HUES48 (cell line): ENCODE data around the gene LOXL4.

Source experiments
- H3K27ac ChIP-seq: one replicate; pipeline ENCODE4 v1.7.0; 2013; ENCODE audit warnings: low read depth, low read length, inconsistent platforms
- H3K27me3 ChIP-seq: 2 replicates; pipeline ENCODE4 v1.6.1; 2013; ENCODE audit warnings: mild to moderate bottlenecking, low read length; ENCODE audit not compliant: control insufficient read depth, insufficient read depth
- H3K36me3 ChIP-seq: 2 replicates; pipeline ENCODE4 v1.6.1; 2013; ENCODE audit warnings: low read length; ENCODE audit not compliant: control insufficient read depth, insufficient read depth
- H3K4me1 ChIP-seq: 2 replicates; pipeline ENCODE4 v1.6.1; 2013; ENCODE audit warnings: mild to moderate bottlenecking, low read length; ENCODE audit not compliant: control insufficient read depth, insufficient read depth
- H3K4me3 ChIP-seq: 2 replicates; pipeline ENCODE4 v1.5.1; 2013; ENCODE audit warnings: mild to moderate bottlenecking, low read depth, low read length
- H3K9ac ChIP-seq: 2 replicates; pipeline ENCODE4 v1.6.1; 2013; ENCODE audit warnings: mild to moderate bottlenecking, low read depth, low read length, moderate library complexity
- H3K9me3 ChIP-seq: 2 replicates; pipeline ENCODE4 v1.6.1; 2013; ENCODE audit warnings: low read length; ENCODE audit not compliant: control insufficient read depth, insufficient read depth

Gene LOXL4

DNA sequence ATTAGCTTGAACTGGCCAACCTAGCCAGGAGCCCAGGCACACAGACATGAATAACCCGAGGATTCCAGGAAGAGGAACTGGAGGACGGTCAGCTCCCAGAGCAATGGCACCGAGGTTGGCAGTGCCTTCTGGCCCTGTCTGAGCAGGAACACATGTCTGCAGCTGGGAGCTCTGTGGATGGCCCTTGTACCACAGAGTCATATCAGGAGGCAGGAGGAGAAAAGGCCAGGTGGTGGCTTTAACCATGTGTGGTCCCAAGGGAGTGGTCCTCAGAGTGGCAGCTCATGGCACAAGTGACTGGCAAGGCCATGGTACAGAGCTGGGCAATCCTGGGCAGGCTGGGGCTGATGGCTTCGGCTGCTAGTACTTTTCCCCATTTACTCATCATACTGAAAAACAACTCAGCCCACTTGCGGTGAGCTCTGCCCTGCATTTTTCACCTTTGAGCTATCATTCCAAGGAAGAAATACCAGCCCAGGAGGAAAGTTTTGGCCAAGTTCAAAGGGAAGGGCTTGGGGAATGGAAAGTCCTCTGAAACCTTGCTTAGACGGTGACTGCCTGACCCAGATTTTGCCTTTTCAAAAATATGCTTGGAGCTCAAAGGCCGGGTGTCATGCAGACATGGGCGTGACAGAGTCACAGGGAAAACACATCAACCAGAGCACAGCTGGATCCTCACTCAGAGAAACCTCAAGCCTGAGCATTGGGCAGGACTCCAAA lies 25.7 kb upstream of the LOXL4 start:
- no peak overlapping the region for H3K27ac ChIP-seq
- H3K9me3 ChIP-seq, result no peaks in the 10 kb centered on the region
- no peaks in the 10 kb centered on the region for H3K36me3 ChIP-seq
- no peak overlapping the region for H3K4me3 ChIP-seq
- peaks cover 13% of the 10 kb centered on the region for H3K4me1 ChIP-seq
- no peak overlapping the region for H3K9ac ChIP-seq
- H3K27me3 ChIP-seq, result no peaks in the 10 kb centered on the region

DNA sequence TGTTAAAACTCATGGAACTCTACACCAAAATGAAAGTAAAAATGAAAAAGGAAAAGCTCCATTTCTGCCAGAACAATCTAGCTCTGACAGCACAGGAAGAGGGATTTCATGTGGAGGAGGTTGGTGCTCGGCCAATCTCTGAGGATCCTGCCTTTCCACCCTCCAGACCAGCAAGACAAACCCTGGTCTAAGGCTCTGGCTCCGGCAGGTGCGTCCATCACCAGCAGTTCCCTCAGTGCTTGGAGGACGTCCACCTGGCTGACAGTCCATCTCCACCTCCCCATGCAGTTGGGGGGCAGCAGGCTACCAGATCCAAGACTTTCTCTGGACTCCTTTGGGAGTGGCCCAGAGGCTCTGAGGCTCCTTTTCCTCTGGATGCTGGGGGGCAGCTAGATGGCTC lies 25.0 kb upstream of the LOXL4 start:
- no peaks in the 10 kb centered on the region for H3K9me3 ChIP-seq
- no peaks in the 10 kb centered on the region for H3K36me3 ChIP-seq
- no peaks in the 10 kb centered on the region for H3K27me3 ChIP-seq
- H3K4me3 ChIP-seq, result no peak overlapping the region
- H3K4me1 ChIP-seq, result peaks cover 13% of the 10 kb centered on the region
- no peak overlapping the region for H3K9ac ChIP-seq
- H3K27ac ChIP-seq, result no peak overlapping the region

DNA sequence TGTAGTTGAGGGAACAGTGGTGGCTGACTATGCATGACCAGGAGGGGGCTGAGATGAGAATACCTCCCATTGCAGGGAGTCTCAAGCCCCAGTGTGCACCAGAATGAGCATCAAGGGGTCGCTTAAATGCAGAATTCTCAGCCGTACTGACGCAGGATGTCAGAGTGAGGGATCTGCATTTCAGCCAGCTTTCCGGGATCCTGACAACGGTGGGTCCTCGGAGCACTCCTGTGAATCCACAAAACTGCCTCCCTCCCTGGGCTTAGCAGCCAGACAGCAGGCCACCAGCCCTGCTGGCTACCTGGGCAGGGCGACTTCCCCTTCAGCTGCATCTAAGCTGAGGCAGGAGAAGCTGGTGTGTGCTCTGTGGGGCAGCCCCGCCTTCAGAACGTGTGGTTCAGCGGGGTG lies 21.8 kb upstream of the LOXL4 start:
- H3K27ac ChIP-seq, result no peak overlapping the region
- no peaks in the 10 kb centered on the region for H3K36me3 ChIP-seq
- H3K4me3 ChIP-seq, result no peak overlapping the region
- H3K9ac ChIP-seq, result no peak overlapping the region
- H3K9me3 ChIP-seq, result no peaks in the 10 kb centered on the region
- H3K4me1 ChIP-seq, result peaks cover 4% of the 10 kb centered on the region; the same call in 1 of the 2 replicates
- no peaks in the 10 kb centered on the region for H3K27me3 ChIP-seq

DNA sequence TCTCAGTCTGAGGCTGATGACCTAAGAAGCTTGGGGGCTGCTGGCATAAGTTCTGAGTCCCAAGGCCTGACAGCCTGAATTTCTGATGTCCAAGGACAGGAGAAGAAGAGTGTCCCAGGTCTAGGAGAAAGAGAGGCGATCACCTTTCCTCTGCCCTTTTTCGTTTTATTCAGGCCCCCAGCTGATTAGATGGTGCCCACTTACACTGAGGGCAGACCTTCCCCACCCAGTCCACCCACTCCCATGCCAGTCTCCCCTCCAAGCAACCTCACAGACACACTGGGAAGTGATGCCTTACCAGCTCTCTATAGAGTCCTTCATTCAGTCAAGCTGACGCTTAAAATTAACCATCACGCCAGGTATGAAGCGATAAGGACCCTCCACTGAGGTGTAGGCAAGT lies 19.3 kb upstream of the LOXL4 start:
- H3K27me3 ChIP-seq, result no peaks in the 10 kb centered on the region
- H3K36me3 ChIP-seq, result no peaks in the 10 kb centered on the region
- peaks cover 4% of the 10 kb centered on the region; the same call in 1 of the 2 replicates for H3K4me1 ChIP-seq
- H3K4me3 ChIP-seq, result no peak overlapping the region
- no peaks in the 10 kb centered on the region for H3K9me3 ChIP-seq
- H3K9ac ChIP-seq, result no peak overlapping the region
- H3K27ac ChIP-seq, result no peak overlapping the region

DNA sequence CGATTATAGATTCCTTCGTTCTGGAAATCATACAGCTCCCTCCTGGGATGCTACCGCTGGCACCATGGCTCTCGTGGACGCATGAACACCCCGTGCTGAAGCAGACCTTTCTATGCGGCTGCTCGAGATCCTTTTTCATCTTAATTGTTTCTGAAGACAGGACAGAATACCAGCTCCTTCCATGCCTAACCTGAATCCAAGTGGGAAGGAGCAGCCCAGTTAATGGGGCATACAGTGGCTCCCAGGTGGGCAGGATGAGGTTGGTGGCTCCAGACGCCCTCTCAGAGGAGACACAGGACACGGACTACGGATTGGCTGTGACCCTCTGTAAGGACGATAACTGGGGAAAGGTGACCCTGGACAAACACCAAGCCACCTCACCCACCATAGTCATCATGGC lies 18.4 kb upstream of the LOXL4 start:
- Histone ChIP-seq H3K4me3 (no peak overlapping the region), H3K9ac (no peak overlapping the region)

DNA sequence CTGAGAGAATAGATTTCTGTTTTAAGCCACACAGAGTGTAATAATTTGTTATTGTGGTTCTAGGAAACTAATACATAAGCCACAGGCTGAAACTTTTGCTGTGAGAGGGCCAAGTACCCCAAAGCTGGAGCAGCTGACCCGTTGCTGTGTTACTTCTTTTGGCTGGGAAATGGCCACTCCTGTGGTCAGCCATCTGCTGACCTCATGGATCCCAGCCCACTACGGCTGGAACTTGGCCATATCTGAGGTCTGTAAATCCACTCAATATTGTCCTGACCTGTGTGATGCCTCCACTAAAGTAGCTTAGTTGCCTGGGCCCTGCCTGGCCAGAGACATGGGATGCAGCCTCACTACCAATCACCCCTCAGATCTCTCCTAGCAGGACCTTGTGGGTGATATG lies 17.4 kb upstream of the LOXL4 start:
- no peaks in the 10 kb centered on the region for H3K9me3 ChIP-seq
- H3K36me3 ChIP-seq, result no peaks in the 10 kb centered on the region
- no peak overlapping the region for H3K4me3 ChIP-seq
- H3K9ac ChIP-seq, result no peak overlapping the region
- H3K27me3 ChIP-seq, result no peaks in the 10 kb centered on the region
- peaks cover 4% of the 10 kb centered on the region; the same call in 1 of the 2 replicates for H3K4me1 ChIP-seq
- H3K27ac ChIP-seq, result no peak overlapping the region

More for the DNA sequence above, 18.4 kb upstream of the LOXL4 start:
- no peaks in the 10 kb centered on the region for H3K36me3 ChIP-seq
- no peaks in the 10 kb centered on the region for H3K27me3 ChIP-seq
- no peaks in the 10 kb centered on the region for H3K9me3 ChIP-seq
- H3K27ac ChIP-seq, result no peak overlapping the region
- H3K4me1 ChIP-seq, result peaks cover 4% of the 10 kb centered on the region; the same call in 1 of the 2 replicates

DNA sequence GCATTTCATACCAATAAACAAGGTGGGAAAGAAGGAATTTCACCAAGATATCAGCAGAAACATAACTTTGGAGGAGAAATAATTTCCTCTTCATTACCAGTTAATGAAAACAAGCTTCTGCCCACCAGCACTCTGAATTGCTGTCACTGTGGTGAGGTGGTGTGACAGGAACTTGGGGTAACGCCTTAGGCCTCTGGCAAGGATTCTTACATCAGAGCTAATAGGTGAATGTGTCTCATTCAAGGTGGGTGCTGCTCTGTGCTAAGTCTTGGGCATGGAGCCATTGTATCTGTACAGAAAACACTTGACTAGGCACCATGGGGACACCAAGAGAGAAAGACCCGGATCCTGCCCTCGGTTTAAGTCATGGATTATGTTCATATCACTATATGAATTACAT lies 8.3 kb upstream of the LOXL4 start:
- Histone ChIP-seq H3K4me1 (0 out of 2 replicates have a peak, but pooled peaks cover 6% of the 10 kb centered on the region), H3K27me3 (no peaks in the 10 kb centered on the region), H3K27ac (no peak overlapping the region), H3K36me3 (no peaks in the 10 kb centered on the region), H3K9me3 (no peaks in the 10 kb centered on the region), H3K9ac (no peak overlapping the region), H3K4me3 (no peak overlapping the region)

DNA sequence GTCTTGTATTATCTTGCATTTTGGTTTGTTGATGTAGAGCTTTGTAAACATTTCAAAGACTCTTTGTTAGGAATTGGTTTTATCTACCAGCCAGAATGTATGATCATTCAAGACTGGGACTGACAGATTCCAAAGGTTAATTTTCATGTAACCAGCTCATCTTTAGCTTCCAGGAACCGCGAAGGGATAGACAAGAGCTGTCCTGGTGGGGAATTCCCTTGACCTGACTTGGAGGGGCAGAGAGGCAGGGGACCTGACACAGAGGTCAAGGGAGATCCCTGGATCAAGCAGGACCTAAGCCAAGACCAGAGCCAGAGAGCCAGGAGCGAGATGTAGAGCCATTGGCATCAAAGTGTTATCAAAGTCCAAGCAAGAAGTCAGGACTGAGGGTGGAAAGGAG lies 6.6 kb upstream of the LOXL4 start:
- Histone ChIP-seq H3K9ac (no peak overlapping the region), H3K9me3 (no peaks in the 10 kb centered on the region), H3K36me3 (no peaks in the 10 kb centered on the region), H3K4me3 (no peak overlapping the region), H3K4me1 (peaks cover 12% of the 10 kb centered on the region), H3K27ac (no peak overlapping the region), H3K27me3 (no peaks in the 10 kb centered on the region)

DNA sequence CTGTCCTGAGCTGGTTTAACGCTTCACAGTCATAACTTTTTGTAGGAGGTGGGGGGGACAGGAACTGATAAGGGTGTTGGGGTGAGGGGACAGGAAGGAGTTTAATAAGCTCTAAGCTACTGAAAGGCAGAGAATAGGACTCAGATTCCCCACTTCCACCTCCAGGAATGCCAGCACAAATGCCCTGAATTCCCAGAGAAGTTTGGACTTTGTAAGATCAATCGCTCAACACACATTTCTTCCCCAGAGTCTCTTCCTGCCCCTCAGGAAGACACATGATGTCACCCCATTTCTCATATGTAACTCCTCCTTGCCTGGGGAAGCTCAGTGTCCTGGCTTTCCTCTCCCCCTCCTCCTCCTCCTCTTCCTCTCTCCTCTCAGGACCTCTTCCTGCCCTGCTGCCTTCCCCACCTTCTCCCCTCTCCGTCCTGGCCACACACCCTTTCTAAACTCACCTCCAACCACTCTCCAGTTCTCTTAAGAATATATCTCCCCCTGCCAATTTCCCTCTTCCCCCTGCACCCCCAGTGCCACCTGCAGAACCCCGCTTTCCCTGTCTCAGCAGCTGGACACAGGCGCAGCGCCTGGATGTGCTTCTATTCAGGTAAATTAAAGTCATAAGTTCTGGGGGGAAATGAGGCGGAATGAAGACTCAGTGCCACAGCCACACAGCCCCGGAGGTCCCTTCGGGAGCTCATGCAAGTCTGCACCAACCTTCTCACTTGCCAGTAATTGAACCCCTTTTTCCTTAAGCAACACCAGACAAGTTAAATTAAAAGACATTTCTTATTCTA lies 5.3 kb upstream of the LOXL4 start:
- no peaks in the 10 kb centered on the region for H3K9me3 ChIP-seq
- peaks cover 13% of the 10 kb centered on the region for H3K4me1 ChIP-seq
- peaks cover 3% of the 10 kb centered on the region; the same call in 1 of the 2 replicates for H3K27me3 ChIP-seq
- H3K36me3 ChIP-seq, result no peaks in the 10 kb centered on the region
- no peak overlapping the region for H3K9ac ChIP-seq
- H3K4me3 ChIP-seq, result no peak overlapping the region
- no peak overlapping the region for H3K27ac ChIP-seq

DNA sequence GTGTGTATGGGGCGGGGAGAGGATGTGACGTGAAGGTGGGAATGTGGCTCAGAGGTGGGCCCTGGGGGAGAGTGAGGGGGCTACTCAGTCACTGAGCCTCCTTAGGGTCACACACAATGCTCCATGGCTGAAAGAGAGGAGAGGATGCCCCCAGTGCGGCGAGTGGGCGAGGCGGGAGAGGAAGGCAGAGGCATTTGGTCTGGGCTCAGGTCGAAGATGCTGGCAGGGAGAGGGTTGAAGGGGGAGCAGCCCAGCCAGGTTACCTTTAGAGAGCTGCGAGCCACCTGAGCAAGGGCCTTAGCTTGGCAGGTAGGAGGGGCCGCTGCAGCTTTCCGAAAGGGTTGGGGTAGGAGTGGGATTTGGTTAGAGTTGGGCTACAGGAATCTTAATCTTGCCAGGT lies 4.7 kb upstream of the LOXL4 start:
- Histone ChIP-seq H3K4me3 (no peak overlapping the region), H3K9ac (no peak overlapping the region), H3K27me3 (peaks cover 4% of the 10 kb centered on the region; the same call in 1 of the 2 replicates), H3K36me3 (no peaks in the 10 kb centered on the region), H3K4me1 (peaks cover 15% of the 10 kb centered on the region), H3K9me3 (no peaks in the 10 kb centered on the region), H3K27ac (no peak overlapping the region)

DNA sequence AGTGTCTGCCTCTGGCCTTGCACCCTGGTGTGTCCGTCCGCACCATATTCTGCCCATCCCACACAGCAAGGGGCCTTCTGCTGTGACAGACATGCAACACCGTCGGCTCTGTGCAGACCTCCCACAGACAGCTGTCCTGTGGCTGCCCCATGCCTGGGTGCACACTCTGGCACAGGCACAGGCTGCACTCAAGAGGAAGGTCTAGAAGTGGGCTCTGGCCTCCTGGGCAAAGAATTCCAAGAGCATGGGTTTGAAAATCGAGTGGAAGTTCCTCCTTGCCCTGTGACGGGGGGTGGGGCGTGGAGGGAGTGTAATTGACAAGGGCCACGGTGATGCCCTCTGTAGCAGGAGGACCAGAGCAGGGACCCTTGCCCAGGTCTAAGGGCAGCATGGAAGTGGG lies 4.3 kb upstream of the LOXL4 start:
- Histone ChIP-seq H3K4me1 (peaks cover 17% of the 10 kb centered on the region), H3K27me3 (peaks cover 8% of the 10 kb centered on the region), H3K36me3 (no peaks in the 10 kb centered on the region), H3K9me3 (no peaks in the 10 kb centered on the region), H3K4me3 (no peak overlapping the region), H3K27ac (no peak overlapping the region), H3K9ac (no peak overlapping the region)
